Naive B cell (primary cell): ENCODE results near the gene HSPB7. TPM values are rescaled to one million over a fixed set of nuclear protein-coding genes. Genes with fewer than 3 reads are reported as not detected.
"Not testable (repeated sequence)": the region's sequence is repeated elsewhere in the genome, so short reads cannot be mapped to it uniquely, and the experiment has no call there.

ENCODE experiments used
- ATAC-seq, 2 donors: fragments of 150-1000 bp; cut with Tn5 transposase; 2 replicates each; pipeline ENCODE4 v1.10.0; 2021; ENCODE audit warnings: low read depth in 2 of 2, mild to moderate bottlenecking in 2 of 2, moderate library complexity in 2 of 2
- DNase-seq: peaks from one replicate; pipeline ENCODE4 v3.0.0; 2022
- H3K27ac Mint-ChIP-seq, 6 donors: one replicate each; pipeline ENCODE4 v1.8.0; 2020 to 2022; ENCODE audit warnings: mild to moderate bottlenecking in 6 of 6, mixed read lengths in 6 of 6, moderate library complexity in 5 of 6, inconsistent platforms in 2 of 6
- H3K27me3 Mint-ChIP-seq, 3 donors: one replicate each; pipeline ENCODE4 v1.8.0; 2021 to 2022; ENCODE audit warnings: mixed read lengths in 3 of 3, mild to moderate bottlenecking in 1 of 3
- H3K36me3 Mint-ChIP-seq, 2 donors: one replicate each; pipeline ENCODE4 v1.8.0; 2020 to 2022; ENCODE audit warnings: mixed read lengths in 2 of 2, inconsistent platforms in 1 of 2, mild to moderate bottlenecking in 1 of 2
- H3K4me1 Mint-ChIP-seq, 3 donors: one replicate each; pipeline ENCODE4 v1.8.0; 2020 to 2022; ENCODE audit warnings: mixed read lengths in 3 of 3, inconsistent platforms in 1 of 3, mild to moderate bottlenecking in 1 of 3, moderate library complexity in 1 of 3
- H3K4me3 Mint-ChIP-seq, 8 donors: one replicate each; pipeline ENCODE4 v1.8.0; 2020 to 2022; ENCODE audit warnings: mild to moderate bottlenecking in 8 of 8, mixed read lengths in 8 of 8, moderate library complexity in 8 of 8, inconsistent platforms in 2 of 8
- H3K9me3 Mint-ChIP-seq, 7 donors: one replicate each; pipeline ENCODE4 v1.8.0; 2020 to 2022; ENCODE audit warnings: mixed read lengths in 7 of 7, mild to moderate bottlenecking in 5 of 7, inconsistent platforms in 2 of 7, moderate library complexity in 1 of 7
- polyA plus RNA-seq, 6 donors: library from polyadenylated mRNA; unstranded; fragments of 300-500 nt; fragmentation: Illumina TruSeq; gene quantifications; one replicate each; pipeline ENCODE4 v1.2.3, GENCODE V29; 2021; ENCODE audit warnings: low read depth in 6 of 6

HSPB7 gene
- polyA plus RNA-seq, 6 donors from 2014 or later, result not detected

DNA sequence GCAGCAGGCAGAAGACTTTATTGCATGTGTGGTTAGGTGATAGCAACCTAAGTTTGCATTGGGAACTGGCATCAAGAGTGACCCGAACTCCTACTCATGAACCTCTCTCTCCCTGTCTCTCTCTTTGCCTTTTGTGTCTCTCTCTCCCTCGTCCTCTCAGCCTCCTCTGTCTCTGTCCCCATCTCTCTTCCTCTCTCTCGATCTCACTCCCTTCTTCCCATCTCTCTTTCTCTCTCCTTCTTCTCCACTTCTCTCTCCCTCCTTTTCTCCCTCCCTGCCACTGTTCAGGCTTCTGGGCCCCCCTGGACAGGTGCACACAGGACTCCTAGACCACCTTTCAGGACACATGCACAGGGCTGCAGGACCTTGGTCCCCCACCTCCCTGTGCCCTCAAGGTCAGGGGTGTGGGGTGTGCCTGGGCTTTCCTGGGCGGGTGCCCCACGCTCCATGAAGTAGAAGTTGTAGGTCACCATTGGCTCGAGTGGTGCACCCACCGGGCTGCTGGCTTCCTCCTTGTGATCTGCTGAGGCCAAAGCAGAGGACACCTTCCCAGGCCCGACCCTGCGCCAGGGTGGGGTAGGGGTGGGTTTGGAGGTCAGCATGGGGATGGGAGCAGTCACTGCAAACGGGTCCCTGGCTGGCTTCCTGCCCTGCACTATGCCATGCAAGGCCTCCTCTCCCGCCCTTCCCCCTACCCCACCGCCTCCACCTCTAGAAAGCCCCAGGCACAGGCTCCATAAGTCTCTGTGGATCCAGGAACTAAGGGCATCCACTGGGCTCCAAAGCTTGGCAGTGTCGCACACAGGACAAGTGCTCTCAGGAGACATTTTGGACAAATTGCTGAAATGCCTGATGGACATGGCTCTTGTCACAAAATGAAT is 28.7 kb downstream of the HSPB7 start:
- no peaks in the 10 kb centered on the region for H3K9me3 Mint-ChIP-seq
- peaks cover 4 to 23% (median 9%) of the 10 kb centered on the region in 3 donors for H3K27me3 Mint-ChIP-seq
- no peak for DNase-seq
- ATAC-seq, result no peak
- no peak overlapping the region for H3K4me3 Mint-ChIP-seq
- H3K4me1 Mint-ChIP-seq, result no peaks in the 10 kb centered on the region
- H3K27ac Mint-ChIP-seq, result no peak overlapping the region
- no peaks in the 10 kb centered on the region for H3K36me3 Mint-ChIP-seq

DNA sequence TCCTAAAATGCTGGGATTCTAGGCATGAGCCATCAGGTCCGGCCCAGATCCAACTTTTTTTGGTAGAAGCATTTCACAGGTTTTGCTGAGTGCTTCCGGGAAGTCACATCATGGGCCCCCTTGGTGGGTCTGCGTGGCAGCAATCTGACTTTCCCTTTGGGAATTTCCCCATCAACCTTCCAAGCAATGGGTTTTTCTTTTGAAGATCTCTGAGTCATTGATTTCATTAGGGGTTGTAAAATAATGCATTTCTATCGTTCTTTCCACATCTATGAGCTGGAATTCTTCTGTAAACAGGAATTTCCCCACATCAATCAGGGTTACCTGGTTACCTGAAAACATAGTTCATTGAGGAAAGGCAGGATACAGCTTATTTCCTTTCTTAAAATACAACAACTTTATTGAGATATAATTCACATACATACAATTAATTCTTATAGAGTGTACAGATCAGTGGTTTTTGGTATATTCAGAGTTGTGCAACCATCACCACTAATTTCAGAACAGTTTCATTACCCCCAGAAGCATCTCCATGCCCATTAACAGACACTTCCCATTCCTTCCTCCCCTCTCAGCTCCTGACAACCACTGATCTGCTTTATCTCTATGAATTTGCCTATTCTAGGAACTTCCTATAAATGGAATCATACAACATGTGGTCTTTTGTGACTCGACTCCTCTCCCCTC is 32.1 kb downstream of the HSPB7 start:
- no peak for DNase-seq
- Mint-ChIP-seq H3K4me3 (no peak overlapping the region), H3K27ac (peak overlapping the region in 1 of 6 donors; percentile 20), H3K9me3 (no peaks in the 10 kb centered on the region), H3K27me3 (peaks cover 4 to 36% (median 18%) of the 10 kb centered on the region in 3 donors), H3K4me1 (no peaks in the 10 kb centered on the region), H3K36me3 (no peaks in the 10 kb centered on the region)
- no peak for ATAC-seq

DNA sequence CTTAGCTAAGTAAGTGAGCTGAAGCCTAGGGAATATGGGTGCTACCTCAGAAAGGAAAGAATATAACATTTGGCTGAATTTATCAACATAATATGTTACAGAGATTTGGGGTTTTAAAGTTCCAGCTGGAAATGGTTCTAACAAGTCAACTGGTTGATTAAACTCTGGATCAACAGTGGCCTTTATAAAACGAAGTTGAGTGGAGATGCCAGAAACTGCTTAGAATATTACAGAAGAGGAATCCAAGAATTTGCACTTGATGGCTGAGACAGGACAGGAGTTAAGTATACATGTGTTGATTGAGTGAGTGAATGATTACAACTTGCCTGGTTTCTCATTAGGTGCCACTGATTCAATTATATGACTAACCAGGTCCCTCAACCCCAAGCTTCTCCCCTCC is 34.6 kb downstream of the HSPB7 start:
- DNase-seq (no peak), ATAC-seq (no peak)
- Mint-ChIP-seq H3K36me3 (no peaks in the 10 kb centered on the region), H3K4me1 (no peaks in the 10 kb centered on the region), H3K9me3 (no peaks in the 10 kb centered on the region), H3K27ac (no peak overlapping the region), H3K4me3 (no peak overlapping the region), H3K27me3 (peaks cover 4 to 20% (median 9%) of the 10 kb centered on the region in 3 donors)

- H3K27ac Mint-ChIP-seq, result no peak overlapping the region
- no peaks in the 10 kb centered on the region for H3K36me3 Mint-ChIP-seq
- ATAC-seq (no peak), DNase-seq (no peak)
- H3K4me3 Mint-ChIP-seq, result no peak overlapping the region
- peaks cover 4 to 20% (median 9%) of the 10 kb centered on the region in 3 donors for H3K27me3 Mint-ChIP-seq
- peaks cover under 1 to 3% (median 3%) of the 10 kb centered on the region in 3 donors for H3K4me1 Mint-ChIP-seq
- H3K9me3 Mint-ChIP-seq, result no peaks in the 10 kb centered on the region
These were observed 36.2 kb downstream of the HSPB7 start for GRCh38 chr1:15981679-15982078.

GRCh38 chr1:15977947-15978346 is 39.9 kb downstream of the HSPB7 start:
- DNase-seq, result not testable (repeated sequence)
- H3K4me3 Mint-ChIP-seq, result peak overlapping the region in 1 of 8 donors; percentile 51

GRCh38 chr1:15975805-15976680 is 41.8 kb downstream of the HSPB7 start, which contains the start of gene ZBTB17:
ZBTB17 (minus strand) TSS chr1:15976101; CDS start chr1:15948495, 27,606 bp downstream.
- H3K27ac Mint-ChIP-seq, result peak within 1 kb of the TSS; percentile 87 to 98 (median 94)
- H3K27me3 Mint-ChIP-seq, result peaks cover 0 to 3% (median 0%) of the 10 kb centered on the region in 3 donors
- H3K9me3 Mint-ChIP-seq, result peaks cover 0 to 1% (median 0%) of the 10 kb centered on the region in 7 donors
- ATAC-seq, result peak; percentile 85 to 90
- peak within 1 kb of the TSS; percentile 87 to 97 (median 96) for H3K4me3 Mint-ChIP-seq
- H3K4me1 Mint-ChIP-seq, result peaks cover 27 to 43% (median 38%) of the 10 kb centered on the region in 3 donors
- peaks cover 0 to 13% of the 10 kb centered on the region in 2 donors for H3K36me3 Mint-ChIP-seq
- DNase-seq, result peak; percentile 92

More at GRCh38 chr1:15977947-15978346, 39.9 kb downstream of the HSPB7 start:
- Mint-ChIP-seq H3K4me1 (peaks cover 21 to 35% (median 30%) of the 10 kb centered on the region in 3 donors), H3K27ac (peak overlapping the region in 1 of 6 donors; percentile 36), H3K27me3 (peaks cover under 1 to 14% (median 1%) of the 10 kb centered on the region in 3 donors)
- not testable (repeated sequence) for ATAC-seq, H3K36me3 Mint-ChIP-seq, H3K9me3 Mint-ChIP-seq

GRCh38 chr1:15975358-15975804 is 42.5 kb downstream of the HSPB7 start:
- peaks cover 0 to 13% of the 10 kb centered on the region in 2 donors for H3K36me3 Mint-ChIP-seq
- H3K4me3 Mint-ChIP-seq, result peak overlapping the region; percentile 87 to 96 (median 94)
- peak; percentile 61 to 67 for ATAC-seq
- H3K9me3 Mint-ChIP-seq, result peaks cover 0 to 1% (median 0%) of the 10 kb centered on the region in 7 donors
- DNase-seq, result no peak
- H3K4me1 Mint-ChIP-seq, result peaks cover 27 to 46% (median 42%) of the 10 kb centered on the region in 3 donors
- H3K27ac Mint-ChIP-seq, result peak overlapping the region in 5 of 6 donors; percentile 47 to 95 (median 93)
- H3K27me3 Mint-ChIP-seq, result no peaks in the 10 kb centered on the region

- H3K36me3 Mint-ChIP-seq, result peaks cover 0 to 13% of the 10 kb centered on the region in 2 donors
These were observed 43.0 kb downstream of the HSPB7 start for GRCh38 chr1:15974855-15975254.

DNA sequence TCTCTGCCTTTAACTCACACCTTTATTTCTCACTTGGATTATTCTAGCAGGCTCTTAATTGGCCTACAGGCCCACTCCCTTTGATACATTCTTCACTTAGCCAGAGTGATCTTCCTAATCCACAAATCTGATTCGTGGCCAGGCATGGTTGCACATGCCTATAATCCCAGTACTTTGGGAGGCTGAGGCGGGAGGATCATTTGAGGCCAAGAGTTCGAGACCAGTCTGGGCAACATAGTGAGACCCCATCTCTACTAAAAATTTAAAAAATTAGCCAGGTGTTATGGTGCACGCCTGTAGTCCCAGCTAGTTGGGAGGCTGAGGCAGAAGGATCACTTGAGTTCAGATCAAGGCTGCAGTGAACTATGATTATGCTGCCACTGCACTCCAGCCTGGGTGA is 44.1 kb downstream of the HSPB7 start:
- no peaks in the 10 kb centered on the region for H3K27me3 Mint-ChIP-seq
- peak overlapping the region in 4 of 8 donors; percentile 48 to 95 (median 72) for H3K4me3 Mint-ChIP-seq
- ATAC-seq (no peak), DNase-seq (no peak)
- peaks cover 0 to 13% of the 10 kb centered on the region in 2 donors for H3K36me3 Mint-ChIP-seq
- H3K27ac Mint-ChIP-seq, result peak overlapping the region in 2 of 6 donors; percentile 1
- H3K4me1 Mint-ChIP-seq, result peaks cover 27 to 50% (median 47%) of the 10 kb centered on the region in 3 donors
- H3K9me3 Mint-ChIP-seq, result peaks cover 0 to 1% (median 0%) of the 10 kb centered on the region in 7 donors

More at GRCh38 chr1:15974855-15975254, 43.0 kb downstream of the HSPB7 start:
- Mint-ChIP-seq H3K4me3 (peak overlapping the region; percentile 80 to 96 (median 92)), H3K9me3 (peaks cover 0 to 1% (median 0%) of the 10 kb centered on the region in 7 donors), H3K27me3 (no peaks in the 10 kb centered on the region), H3K27ac (peak overlapping the region; percentile 74 to 98 (median 94)), H3K4me1 (peaks cover 27 to 50% (median 47%) of the 10 kb centered on the region in 3 donors)
- ATAC-seq, result no peak
- DNase-seq, result no peak

DNA sequence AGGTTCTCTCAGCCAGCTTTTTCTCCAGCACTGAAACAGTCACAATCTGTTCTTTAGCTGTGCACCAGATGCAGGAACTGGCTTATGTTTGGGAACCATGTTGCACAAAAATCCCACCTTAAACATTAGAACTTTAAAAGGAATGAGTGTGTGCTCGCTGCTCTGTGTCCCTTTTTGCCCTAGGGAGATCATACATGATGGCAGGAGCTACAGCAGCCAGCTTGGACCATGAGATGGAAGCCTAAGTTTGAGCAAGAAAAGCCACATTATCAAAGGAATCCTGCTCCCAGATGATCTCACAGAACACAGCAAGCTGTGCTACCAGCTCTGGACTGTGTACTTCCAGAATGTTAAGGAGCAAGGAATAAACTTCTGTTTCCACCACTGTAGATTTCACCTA is 45.4 kb downstream of the HSPB7 start:
- Mint-ChIP-seq H3K36me3 (peaks cover 0 to 13% of the 10 kb centered on the region in 2 donors), H3K4me3 (peak overlapping the region in 2 of 8 donors; percentile 15 to 95), H3K4me1 (peaks cover 36 to 63% (median 58%) of the 10 kb centered on the region in 3 donors), H3K9me3 (peaks cover 0 to 1% (median 0%) of the 10 kb centered on the region in 7 donors), H3K27me3 (no peaks in the 10 kb centered on the region), H3K27ac (peak overlapping the region in 1 of 6 donors; percentile 42)
- no peak for ATAC-seq
- no peak for DNase-seq

DNA sequence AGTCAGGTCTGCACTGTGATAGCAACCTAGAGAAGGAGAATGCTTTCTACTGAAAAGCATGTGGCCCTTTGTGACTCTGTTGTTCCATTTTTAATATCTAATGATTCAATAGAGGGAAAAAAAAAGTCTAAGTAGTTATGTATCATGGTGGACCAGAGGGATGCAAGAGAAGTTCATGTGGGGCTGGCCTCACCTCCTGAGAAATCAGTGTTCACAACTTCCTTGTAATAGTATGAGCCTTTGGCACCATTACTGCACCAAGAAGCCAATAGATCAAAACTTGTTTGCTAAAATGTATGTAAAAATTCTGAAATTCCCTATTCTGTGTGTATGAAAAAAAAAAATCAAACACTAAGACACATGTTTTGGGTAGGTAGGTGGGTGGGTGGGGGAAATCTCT is 46.9 kb downstream of the HSPB7 start:
- Mint-ChIP-seq H3K4me3 (peak overlapping the region in 1 of 8 donors; percentile 7), H3K9me3 (peaks cover 0 to 1% (median 0%) of the 10 kb centered on the region in 7 donors), H3K4me1 (peaks cover 34 to 66% (median 63%) of the 10 kb centered on the region in 3 donors), H3K36me3 (peaks cover 0 to 13% of the 10 kb centered on the region in 2 donors), H3K27ac (no peak overlapping the region), H3K27me3 (no peaks in the 10 kb centered on the region)
- ATAC-seq (no peak), DNase-seq (no peak)

DNA sequence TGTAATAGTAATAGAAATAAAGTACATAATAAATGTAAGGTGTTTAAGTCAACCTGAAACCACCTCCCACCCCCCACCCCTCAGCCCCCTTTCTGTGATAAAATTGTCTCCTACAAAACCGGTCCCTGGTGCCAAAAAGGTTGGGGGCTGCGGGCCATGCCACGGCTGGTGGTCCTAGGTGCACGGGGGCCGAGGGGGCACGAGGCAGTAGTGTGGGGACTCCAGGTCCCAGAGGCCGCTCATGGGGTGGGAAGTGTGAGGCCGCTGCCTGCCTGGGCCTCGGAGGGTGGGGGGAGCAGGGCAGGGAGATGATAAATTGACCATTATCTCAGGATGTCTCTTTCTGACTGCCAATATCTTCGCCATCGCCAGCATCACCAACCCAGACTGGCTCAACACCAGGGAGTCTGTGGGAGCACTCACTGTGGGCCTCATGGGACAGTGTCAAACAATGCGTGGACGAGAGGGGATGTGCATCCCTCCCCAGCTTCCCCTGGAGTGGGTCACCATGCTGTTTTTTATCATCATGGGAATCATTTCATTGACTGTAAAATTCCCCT is 48.4 kb downstream of the HSPB7 start:
- Mint-ChIP-seq H3K27ac (no peak overlapping the region), H3K27me3 (no peaks in the 10 kb centered on the region), H3K9me3 (peaks cover 0 to 1% (median 0%) of the 10 kb centered on the region in 7 donors), H3K4me3 (no peak overlapping the region), H3K36me3 (peaks cover 0 to 13% of the 10 kb centered on the region in 2 donors), H3K4me1 (peaks cover 38 to 69% (median 62%) of the 10 kb centered on the region in 3 donors)
- ATAC-seq (no peak), DNase-seq (no peak)
